ENCODE measurements around the gene RHOT1. TPM values are rescaled to one million over a fixed set of nuclear protein-coding genes. Genes with fewer than 3 reads are reported as not detected.
"Not testable (repeated sequence)": the region's sequence is repeated elsewhere in the genome, so short reads cannot be mapped to it uniquely, and the experiment has no call there.

RHOT1 gene
- total RNA-seq, 1 donor from 2014 or later: 56.9 TPM

DNA sequence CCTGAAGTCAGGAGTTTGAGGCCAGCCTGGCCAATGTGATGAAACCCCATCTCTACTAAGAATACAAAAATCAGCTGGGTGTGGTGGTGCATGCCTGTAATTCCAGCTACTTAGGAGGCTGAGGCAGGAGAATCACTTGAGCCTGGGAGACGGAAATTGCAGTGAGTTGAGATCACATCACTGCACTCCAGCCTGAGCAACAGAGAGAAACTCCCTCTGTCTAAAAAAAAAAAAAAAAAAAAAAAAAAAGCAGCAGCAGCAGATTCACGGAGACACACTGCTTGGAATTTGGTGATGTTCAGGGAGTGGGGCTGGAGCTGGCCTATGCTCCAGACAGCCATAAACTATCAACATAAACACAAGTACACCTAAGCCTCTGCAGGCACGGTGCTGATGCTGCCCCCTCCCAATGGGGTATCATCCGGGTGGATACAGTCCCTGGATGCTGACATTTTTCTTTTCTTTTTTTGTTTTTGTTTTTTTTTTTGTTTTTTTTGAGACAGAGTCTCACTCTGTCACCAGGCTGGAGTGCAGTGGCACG, 39.6 kb upstream of the RHOT1 start:
- Histone ChIP-seq H3K9me3 (replicated peaks) (no peaks in the 10 kb centered on the region), H3K27me3 (ENCODE audit: low read depth) (no peaks in the 10 kb centered on the region), H3K4me3 (no peak overlapping the region), H3K36me3 (no peaks in the 10 kb centered on the region), H3K27ac (replicated peaks) (peak overlapping the region; percentile 55), H3K4me1 (peaks cover 12% of the 10 kb centered on the region)
- intact Hi-C loops (cut with micrococcal nuclease): no loop called here
- TF ChIP-seq, protein P1, sequence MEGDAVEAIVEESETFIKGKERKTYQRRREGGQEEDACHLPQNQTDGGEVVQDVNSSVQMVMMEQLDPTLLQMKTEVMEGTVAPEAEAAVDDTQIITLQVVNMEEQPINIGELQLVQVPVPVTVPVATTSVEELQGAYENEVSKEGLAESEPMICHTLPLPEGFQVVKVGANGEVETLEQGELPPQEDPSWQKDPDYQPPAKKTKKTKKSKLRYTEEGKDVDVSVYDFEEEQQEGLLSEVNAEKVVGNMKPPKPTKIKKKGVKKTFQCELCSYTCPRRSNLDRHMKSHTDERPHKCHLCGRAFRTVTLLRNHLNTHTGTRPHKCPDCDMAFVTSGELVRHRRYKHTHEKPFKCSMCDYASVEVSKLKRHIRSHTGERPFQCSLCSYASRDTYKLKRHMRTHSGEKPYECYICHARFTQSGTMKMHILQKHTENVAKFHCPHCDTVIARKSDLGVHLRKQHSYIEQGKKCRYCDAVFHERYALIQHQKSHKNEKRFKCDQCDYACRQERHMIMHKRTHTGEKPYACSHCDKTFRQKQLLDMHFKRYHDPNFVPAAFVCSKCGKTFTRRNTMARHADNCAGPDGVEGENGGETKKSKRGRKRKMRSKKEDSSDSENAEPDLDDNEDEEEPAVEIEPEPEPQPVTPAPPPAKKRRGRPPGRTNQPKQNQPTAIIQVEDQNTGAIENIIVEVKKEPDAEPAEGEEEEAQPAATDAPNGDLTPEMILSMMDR (IDR thresholded peaks at IDR 0.05; ENCODE audit: borderline replicate concordance): no peak
- no peak for DNase-seq

DNA sequence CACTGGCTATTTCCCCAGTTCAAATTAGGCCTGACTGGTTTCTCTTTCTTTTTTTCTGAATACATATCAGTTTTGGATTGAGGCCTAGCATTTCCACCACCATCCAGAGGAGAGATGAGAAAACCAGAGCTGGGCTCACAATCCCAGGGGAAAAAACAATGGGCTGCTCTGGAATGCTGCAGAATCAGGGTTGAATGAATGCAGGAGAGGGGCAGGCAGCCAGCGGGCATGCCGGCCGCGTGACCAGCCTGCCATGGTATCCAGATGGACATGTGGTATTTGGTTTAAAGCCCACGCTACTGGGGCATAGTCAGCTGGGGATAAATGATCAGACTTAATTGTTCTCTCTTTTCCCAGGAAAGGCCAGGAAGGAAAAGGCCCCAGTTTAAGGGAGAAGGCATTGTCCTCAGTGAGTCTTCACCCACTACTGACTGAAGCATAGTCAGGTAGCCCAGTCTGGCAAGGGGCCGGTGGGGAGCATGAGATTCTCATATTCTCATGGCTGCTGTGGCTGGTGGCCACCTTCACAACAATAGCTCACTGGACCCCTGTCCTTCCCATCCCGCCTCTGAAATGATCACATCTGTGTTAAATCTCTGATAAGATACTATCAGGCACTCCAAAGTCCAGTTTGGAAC, 38.7 kb upstream of the RHOT1 start:
- H3K27ac ChIP-seq (replicated peaks): peak overlapping the region; percentile 55
- intact Hi-C loops (cut with micrococcal nuclease): no loop called here
- TF ChIP-seq, protein P1 (IDR thresholded peaks at IDR 0.05; ENCODE audit: borderline replicate concordance): no peak
- H3K4me3 ChIP-seq: no peak overlapping the region
- no peak for DNase-seq
- H3K4me1 ChIP-seq: peaks cover 12% of the 10 kb centered on the region
- no peaks in the 10 kb centered on the region for H3K27me3 ChIP-seq (ENCODE audit: low read depth)
- H3K9me3 ChIP-seq (replicated peaks): no peaks in the 10 kb centered on the region
- no peaks in the 10 kb centered on the region for H3K36me3 ChIP-seq

DNA sequence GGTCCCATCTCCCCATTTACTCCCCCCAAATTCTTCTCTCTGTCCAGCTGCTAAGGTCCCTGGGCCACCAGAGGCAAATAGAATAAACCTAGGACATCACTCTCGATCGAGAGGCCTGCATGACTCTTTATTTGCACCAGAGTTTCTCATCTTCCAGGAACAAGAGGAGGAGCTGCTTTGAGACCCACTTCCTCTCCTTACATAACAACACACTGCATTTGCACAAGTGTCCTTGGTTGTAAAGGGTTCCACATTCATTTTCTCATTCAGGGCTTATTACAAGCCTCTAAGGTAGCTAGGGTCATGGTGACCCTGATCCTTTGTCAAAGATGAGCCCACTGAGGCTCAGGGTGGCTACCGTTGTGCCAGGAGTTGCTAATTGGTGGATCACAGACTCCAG, 38.1 kb upstream of the RHOT1 start:
- Histone ChIP-seq H3K27ac (replicated peaks) (peak overlapping the region; percentile 55), H3K4me1 (peaks cover 12% of the 10 kb centered on the region), H3K27me3 (ENCODE audit: low read depth) (no peaks in the 10 kb centered on the region), H3K4me3 (no peak overlapping the region), H3K36me3 (no peaks in the 10 kb centered on the region), H3K9me3 (replicated peaks) (no peaks in the 10 kb centered on the region)
- intact Hi-C loops (cut with micrococcal nuclease): no loop called here
- DNase-seq: no peak
- TF ChIP-seq, protein P1 (IDR thresholded peaks at IDR 0.05; ENCODE audit: borderline replicate concordance): no peak

- H3K4me3 ChIP-seq: not testable (repeated sequence)
Observed at GRCh38 chr17:32106471-32106981, 35.8 kb upstream of the RHOT1 start.

DNA sequence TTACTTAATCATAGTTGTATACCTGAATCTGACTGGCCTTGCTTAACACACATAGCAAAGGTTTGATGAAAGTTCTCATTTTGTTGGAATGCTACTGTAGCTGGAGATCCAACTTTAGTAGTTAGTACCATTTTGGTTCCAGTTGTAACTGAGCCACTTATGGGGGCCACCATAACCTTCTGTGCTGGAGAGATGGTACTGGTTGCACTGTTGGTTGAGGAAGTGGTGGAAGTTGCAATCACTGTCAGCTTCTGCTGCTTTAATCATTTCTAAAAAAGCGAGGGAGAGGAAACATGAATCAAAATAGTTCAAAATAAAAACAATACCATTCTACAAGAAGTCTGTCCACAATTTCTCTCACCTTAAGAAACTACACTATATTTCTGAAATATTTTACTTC, 35.1 kb upstream of the RHOT1 start:
- H3K4me1 ChIP-seq: peaks cover 23% of the 10 kb centered on the region
- H3K27me3 ChIP-seq (ENCODE audit: low read depth); H3K4me3 ChIP-seq; DNase-seq; intact Hi-C loops (cut with micrococcal nuclease); H3K27ac ChIP-seq (replicated peaks); H3K36me3 ChIP-seq; H3K9me3 ChIP-seq (replicated peaks): not testable (repeated sequence)

More at GRCh38 chr17:32106471-32106981, 35.8 kb upstream of the RHOT1 start:
- H3K36me3 ChIP-seq; intact Hi-C loops (cut with micrococcal nuclease); H3K27ac ChIP-seq (replicated peaks); H3K9me3 ChIP-seq (replicated peaks); H3K27me3 ChIP-seq (ENCODE audit: low read depth); DNase-seq: not testable (repeated sequence)
- peaks cover 17% of the 10 kb centered on the region for H3K4me1 ChIP-seq

DNA sequence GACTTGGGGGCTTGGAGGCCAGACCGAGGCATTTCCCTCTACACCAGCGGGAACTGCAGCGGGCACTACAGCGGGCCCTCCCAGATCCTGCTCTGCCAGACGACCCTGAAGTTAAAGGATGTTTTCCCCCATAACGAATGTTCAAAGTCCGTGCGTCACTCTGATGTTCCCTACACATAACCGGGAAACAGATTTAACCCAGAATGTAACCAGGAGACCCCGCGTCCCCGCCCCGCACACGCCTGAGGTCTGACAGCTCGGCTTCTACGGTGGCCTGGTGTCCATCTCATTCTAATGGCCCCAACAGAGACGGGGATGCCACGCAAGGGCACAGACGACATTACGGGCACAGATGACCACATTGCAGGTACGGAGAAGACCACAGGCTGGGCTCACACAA, 31.7 kb upstream of the RHOT1 start:
- intact Hi-C loops (cut with micrococcal nuclease): no loop called here
- no peak overlapping the region for H3K27ac ChIP-seq (replicated peaks)
- no peak overlapping the region for H3K4me3 ChIP-seq
- no peaks in the 10 kb centered on the region for H3K36me3 ChIP-seq
- no peak for DNase-seq
- H3K4me1 ChIP-seq: peaks cover 11% of the 10 kb centered on the region
- no peaks in the 10 kb centered on the region for H3K9me3 ChIP-seq (replicated peaks)
- TF ChIP-seq, protein P1 (IDR thresholded peaks at IDR 0.05; ENCODE audit: borderline replicate concordance): no peak
- H3K27me3 ChIP-seq (ENCODE audit: low read depth): no peaks in the 10 kb centered on the region

Data from left ventricle myocardium inferior (tissue), 1 donor.